Measurements from ENCODE around the gene MFGE8.

Gene MFGE8

DNA sequence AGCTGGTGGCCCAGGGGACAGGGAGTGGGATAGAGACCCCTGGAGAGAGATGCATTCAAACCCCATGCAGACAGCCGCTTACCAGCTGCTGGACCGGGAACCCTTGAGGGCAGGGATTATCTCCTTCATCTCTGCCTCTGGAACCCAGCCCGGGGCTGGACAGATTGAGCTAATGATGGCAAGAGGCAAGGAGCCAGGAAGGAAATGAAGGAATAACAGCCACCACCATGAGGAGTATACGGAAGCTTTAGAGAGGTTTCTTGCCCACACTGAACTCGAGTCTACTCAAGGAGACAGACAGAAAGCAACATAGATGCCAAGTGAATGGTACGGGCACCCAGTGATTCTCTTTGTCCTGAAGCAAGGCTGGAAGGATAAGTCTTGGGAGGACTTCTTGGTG, 41.1 kb downstream of the MFGE8 start:
- no peak for DNase-seq (ENCODE audit: low spot score)

DNA sequence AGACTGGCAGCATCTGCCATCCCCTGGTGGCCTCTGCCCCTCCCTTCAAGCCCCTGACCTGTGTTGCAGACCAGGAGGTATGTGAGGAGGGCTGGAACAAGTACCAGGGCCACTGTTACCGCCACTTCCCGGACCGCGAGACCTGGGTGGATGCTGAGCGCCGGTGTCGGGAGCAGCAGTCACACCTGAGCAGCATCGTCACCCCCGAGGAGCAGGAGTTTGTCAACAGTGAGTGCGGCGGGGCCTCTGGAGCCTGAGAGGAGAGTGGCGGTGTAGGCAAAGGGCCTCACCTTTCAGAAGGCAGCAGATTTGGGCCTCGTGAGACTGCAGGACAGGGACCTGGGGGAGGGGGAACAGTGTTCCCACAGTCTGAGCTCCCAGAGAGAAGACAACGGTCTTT, 41.9 kb downstream of the MFGE8 start:
- DNase-seq (ENCODE audit: low spot score) = no peak

DNA sequence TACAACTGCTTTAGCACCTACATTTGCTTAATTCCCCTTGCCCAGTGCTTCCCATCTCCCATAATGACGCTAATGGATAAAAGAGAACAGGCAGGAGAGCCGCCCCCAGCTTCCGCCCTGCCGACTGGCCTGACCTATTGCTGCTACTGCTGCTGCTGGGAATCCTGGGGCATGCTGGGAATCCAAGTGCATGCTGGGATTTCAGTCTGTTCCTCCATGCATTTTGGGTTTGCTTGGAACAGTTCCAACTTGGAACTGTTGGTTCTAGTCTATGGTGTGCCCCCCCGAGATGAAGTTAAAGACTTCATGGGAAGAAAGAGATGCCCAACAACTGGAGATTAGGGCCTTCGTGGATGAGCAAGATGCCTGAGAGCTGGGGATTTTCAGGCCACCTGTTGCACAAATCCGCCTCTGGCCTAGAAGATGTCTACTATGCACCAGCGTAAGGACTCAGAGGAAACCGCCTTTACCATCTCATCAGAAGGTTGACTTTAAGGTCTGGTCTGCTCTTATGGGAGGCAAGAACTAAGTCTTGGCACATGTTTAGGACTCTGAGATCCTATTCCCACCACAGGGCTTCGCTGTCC, 46.8 kb downstream of the MFGE8 start:
- DNase-seq (ENCODE audit: low spot score) = no peak

DNA sequence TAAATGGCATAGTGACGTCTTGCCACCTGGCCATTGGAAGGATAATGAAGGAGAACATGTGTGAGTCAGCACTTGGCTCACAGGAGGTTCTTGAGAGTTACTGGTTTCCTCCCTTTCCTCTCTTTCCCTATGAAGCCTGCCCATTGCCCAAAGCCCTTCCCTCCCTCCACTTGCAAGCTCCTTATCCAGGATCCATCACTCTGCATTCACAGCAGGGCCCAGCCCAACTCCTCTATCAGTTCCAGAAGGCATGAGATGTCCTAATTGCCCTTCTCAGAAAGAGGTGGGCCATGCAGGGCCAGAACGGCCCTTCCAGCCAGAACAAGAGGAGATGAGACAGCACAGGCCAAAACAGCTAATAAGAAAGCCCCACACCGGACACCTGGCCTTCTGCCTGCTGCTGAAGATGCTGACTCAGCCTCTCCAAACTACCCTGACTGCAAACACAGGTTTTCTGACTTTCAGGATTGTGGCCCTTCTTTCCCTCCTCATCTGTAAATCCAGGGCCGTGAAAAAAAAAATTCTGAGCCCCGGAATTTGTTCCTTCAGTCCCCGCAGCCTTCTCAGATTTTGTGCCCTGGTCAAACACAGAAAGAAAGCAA, 47.6 kb downstream of the MFGE8 start:
- DNase-seq (ENCODE audit: low spot score) = no peak

DNA sequence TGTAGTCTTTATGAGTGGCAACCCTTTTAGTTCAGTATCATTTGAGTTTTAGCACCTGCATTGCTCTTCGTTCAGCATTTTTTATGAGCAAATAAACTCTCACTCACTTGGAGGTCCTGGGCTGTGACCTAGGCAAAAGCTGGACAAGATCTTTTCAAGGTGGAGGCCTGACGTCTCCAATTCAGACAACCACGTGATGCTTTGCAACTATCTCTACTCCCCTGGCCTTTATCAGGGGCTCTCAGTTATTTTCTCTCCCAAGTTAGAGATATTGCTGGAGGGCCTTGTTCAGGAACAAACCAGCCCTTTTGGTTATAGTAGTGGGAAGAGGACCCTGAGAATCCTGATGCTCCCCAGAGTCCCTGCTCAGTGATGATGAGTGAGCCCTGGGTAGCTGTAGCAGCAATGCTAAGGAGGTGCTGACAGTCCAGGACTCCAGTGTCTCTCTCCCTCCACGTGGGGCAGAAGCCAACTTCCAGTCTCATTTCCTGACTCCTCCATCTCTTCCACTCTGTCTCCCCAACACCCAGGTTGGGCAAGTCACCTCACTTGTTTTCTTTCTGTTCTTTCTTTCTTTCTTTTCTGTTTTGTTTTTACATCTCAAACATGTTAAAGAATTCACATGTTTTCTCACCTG, 48.2 kb downstream of the MFGE8 start:
- DNase-seq (ENCODE audit: low spot score) = no peak

DNA sequence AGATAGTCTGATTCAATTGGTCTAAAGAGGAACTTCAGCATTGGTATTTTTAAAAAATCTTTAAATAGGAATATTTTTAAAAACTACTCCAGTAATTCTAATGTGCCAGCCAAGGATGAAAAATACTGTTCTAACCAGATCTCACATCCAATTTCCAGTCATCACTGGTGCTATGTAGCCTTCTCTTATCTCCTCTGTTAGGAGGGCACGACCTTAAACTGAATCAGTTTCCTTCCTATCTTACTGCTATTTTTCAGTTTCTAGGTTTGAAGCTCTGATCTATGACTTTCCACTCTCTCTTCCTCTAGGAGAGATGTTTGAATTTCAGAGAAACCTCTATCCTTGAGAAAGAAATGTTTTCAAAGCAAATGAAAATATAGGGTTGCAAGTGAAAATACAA, 49.8 kb downstream of the MFGE8 start:
- DNase-seq (ENCODE audit: low spot score) = no peak

DNA sequence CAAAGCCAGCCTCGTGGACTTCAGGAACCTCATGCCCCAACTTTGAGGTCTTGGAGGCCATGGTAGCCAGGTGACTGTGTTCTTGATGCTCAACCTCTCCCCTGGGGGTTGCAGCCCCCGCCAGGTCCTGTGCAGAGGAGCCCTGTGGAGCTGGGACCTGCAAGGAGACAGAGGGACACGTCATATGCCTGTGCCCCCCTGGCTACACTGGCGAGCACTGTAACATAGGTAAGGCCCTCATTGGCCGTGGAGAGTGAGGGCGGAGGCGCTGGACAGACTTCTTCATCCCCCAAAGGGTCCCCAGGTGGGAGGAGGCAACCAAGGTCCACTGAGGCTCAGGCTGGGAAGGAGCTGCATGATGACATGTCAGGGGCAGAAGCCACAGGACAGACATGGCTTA, 53.0 kb downstream of the MFGE8 start:
- no peak for DNase-seq (ENCODE audit: low spot score)

DNA sequence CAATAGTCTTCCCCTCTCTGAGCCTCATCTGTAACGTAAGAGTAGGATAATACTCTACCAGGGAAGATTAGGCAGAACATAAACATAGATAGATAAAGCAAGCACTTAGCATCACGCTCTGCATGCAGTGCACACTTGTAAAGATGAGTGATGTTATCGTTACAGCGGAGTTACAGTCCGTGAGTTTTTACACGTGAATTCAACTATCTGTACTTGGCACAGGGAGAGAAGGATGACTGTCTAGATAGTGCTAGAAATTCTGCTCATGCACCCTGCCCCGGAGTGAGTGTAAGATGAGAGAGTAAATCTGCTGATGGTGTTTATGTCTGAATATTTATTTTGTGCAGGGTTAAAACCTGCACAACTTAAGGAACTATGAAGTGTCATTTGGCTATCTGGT, 53.6 kb downstream of the MFGE8 start:
- DNase-seq (ENCODE audit: low spot score) = no peak

DNA sequence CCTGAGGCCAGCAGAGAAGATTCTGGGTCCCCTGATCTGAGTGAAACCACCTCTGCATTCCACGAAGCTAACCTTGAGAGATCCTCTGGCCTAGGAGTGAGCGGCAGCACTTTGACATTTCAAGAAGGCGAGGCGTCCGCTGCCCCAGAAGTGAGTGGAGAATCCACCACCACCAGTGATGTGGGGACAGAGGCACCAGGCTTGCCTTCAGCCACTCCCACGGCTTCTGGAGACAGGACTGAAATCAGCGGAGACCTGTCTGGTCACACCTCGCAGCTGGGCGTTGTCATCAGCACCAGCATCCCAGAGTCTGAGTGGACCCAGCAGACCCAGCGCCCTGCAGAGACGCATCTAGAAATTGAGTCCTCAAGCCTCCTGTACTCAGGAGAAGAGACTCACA, 54.2 kb downstream of the MFGE8 start:
- no peak for DNase-seq (ENCODE audit: low spot score)

DNA sequence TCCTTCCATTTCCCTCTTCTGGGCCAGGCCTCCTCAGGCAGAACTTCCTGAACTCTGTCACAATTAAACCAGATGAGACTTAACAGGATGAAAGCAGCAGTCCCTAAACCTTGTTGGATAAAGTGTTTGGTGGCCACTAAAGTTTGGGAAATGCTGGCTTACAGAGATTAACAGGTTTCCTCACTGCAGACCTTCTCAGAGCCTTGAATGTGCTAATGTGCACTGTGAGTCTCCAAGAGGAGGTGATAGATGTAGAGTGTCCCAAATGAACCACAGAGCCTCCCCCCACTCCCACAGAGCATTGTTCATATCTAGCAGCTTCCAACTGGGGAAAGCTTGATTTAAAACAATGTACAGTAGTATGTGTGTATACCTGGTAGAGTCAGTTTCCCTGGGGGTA, 60.7 kb downstream of the MFGE8 start:
- no peak for DNase-seq (ENCODE audit: low spot score)

DNA sequence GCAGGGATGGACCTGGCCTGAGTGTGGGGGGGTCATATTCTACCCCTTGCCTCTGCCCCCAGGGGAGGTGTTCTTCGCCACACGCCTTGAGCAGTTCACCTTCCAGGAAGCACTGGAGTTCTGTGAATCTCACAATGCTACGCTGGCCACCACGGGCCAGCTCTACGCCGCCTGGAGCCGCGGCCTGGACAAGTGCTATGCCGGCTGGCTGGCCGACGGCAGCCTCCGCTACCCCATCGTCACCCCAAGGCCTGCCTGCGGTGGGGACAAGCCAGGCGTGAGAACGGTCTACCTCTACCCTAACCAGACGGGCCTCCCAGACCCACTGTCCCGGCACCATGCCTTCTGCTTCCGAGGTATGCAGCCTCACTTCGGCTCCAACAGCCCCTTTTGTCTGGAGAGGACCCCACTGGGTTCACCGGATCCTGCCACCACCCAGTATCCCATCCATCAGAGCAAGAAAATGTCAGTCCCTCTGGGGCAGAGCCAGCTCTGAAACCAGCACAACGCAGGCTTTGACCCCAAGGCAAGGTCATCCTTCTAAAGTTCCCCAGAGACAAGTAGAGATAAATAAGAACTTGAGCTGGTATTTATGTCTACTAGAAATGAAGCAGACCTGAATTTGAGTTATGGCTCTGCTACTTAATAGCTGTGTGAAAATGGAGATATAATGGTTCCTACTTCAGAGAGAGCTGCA, 63.7 kb downstream of the MFGE8 start:
- DNase-seq (ENCODE audit: low spot score) = peak; percentile 5

Measured in kidney tubule cell (primary cell).